Vagina (tissue), 2 donors: Measurements from ENCODE around the gene EML4. TPM values are rescaled to one million over a fixed set of nuclear protein-coding genes. Genes with fewer than 3 reads are reported as not detected.

Experiments
- DNase-seq, 2 donors: peaks; one replicate each; pipeline ENCODE4 v3.0.0-alpha.2; 2017; ENCODE audit errors: extremely low spot score in 2 of 2
- H3K27ac ChIP-seq: fragments of 200-600 bp; sonication (generic); one replicate; pipeline ENCODE4 v1.5.1; 2019
- H3K27me3 ChIP-seq: fragments of 200-600 bp; sonication (generic); one replicate; pipeline ENCODE4 v1.5.1; 2019
- H3K36me3 ChIP-seq, 2 donors: fragments of 200-600 bp; sonication (generic); one replicate each; pipeline ENCODE4 v1.5.1; 2017 to 2019
- H3K4me1 ChIP-seq: fragments of 200-600 bp; sonication (generic); one replicate; pipeline ENCODE4 v1.5.1; 2019
- H3K4me3 ChIP-seq, 2 donors: fragments of 200-600 bp; sonication (generic); 1 replicate in 1 of 2; 2 replicates in 1 of 2; pipeline ENCODE4 v1.5.1; 2016 to 2019
- H3K9me3 ChIP-seq: fragments of 200-600 bp; sonication (generic); one replicate; pipeline ENCODE4 v1.5.1; 2019
- POLR2A ChIP-seq, 2 donors: fragments of 450-650 bp; IDR thresholded peaks; one replicate each; pipeline ENCODE4 v1.6.1; 2017; ENCODE audit warnings: antibody characterized with exemption in 2 of 2, mild to moderate bottlenecking in 2 of 2, moderate library complexity in 2 of 2
- POLR2AphosphoS5 ChIP-seq, 2 donors: sonication (generic); formaldehyde crosslinking; IDR thresholded peaks; one replicate each; pipeline ENCODE4 v1.9.0; 2017; ENCODE audit warnings: antibody characterized with exemption in 2 of 2, mild to moderate bottlenecking in 2 of 2, low read depth in 1 of 2; ENCODE audit not compliant: insufficient read depth in 1 of 2
- intact Hi-C: fragments of 100-400 bp; cut with DNase I; formaldehyde crosslinking; loops from one replicate; pipeline ENCODE4 v1.15.1; 2023
- total RNA-seq: library from RNA; depleted of rRNA; stranded (reverse); fragments of >200 nt; gene quantifications from one replicate; pipeline ENCODE4 v1.2.3, GENCODE V29; 2016
- TF ChIP-seq, protein P1 (sequence below), 3 experiments: fragments of 450-650 bp in 2 of 3; fragments of 200-600 bp in 1 of 3; sonication (generic) in 1 of 3; IDR thresholded peaks; one replicate each; pipeline ENCODE4 v1.5.1; 2017 to 2019; ENCODE audit warnings: antibody characterized with exemption in 3 of 3, mild to moderate bottlenecking in 2 of 3, moderate library complexity in 2 of 3

The EML4 gene
- total RNA-seq, 1 donor from 2014 or later, result 26.0 TPM

DNA sequence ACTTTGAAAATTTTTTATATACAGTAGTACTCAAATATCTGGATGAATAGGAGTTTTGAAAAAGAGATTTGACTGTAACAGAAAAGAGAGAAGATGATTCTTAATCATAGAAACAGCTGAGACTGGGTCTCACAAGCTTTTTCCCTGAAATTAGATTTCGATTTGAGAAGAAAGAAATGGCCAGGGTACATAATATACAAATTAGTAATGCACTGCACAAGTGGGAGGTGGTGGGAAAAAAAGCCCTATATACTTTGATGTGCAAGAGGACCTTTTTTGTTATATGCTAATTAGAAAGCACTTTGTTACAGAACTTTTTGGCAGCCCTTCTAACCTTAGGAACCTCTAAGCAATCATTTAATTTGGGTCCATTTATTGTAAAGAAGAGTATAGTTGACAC lies 62.9 kb downstream of the EML4 start:
- no peaks in the 10 kb centered on the region for H3K4me1 ChIP-seq
- intact Hi-C loops, result no loop called here
- H3K27me3 ChIP-seq, result no peaks in the 10 kb centered on the region
- H3K4me3 ChIP-seq, result no peak overlapping the region
- H3K9me3 ChIP-seq, result no peaks in the 10 kb centered on the region
- DNase-seq, result no peak
- H3K36me3 ChIP-seq, result no peaks in the 10 kb centered on the region
- no peak for TF ChIP-seq POLR2A (IDR thresholded peaks at IDR 0.05)
- TF ChIP-seq POLR2AphosphoS5 (IDR thresholded peaks at IDR 0.05; ENCODE audit: insufficient read depth in 1 of 2, low read depth in 1 of 2), result no peak
- TF ChIP-seq, protein P1, sequence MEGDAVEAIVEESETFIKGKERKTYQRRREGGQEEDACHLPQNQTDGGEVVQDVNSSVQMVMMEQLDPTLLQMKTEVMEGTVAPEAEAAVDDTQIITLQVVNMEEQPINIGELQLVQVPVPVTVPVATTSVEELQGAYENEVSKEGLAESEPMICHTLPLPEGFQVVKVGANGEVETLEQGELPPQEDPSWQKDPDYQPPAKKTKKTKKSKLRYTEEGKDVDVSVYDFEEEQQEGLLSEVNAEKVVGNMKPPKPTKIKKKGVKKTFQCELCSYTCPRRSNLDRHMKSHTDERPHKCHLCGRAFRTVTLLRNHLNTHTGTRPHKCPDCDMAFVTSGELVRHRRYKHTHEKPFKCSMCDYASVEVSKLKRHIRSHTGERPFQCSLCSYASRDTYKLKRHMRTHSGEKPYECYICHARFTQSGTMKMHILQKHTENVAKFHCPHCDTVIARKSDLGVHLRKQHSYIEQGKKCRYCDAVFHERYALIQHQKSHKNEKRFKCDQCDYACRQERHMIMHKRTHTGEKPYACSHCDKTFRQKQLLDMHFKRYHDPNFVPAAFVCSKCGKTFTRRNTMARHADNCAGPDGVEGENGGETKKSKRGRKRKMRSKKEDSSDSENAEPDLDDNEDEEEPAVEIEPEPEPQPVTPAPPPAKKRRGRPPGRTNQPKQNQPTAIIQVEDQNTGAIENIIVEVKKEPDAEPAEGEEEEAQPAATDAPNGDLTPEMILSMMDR (IDR thresholded peaks at IDR 0.05), result no peak
- no peak overlapping the region for H3K27ac ChIP-seq

DNA sequence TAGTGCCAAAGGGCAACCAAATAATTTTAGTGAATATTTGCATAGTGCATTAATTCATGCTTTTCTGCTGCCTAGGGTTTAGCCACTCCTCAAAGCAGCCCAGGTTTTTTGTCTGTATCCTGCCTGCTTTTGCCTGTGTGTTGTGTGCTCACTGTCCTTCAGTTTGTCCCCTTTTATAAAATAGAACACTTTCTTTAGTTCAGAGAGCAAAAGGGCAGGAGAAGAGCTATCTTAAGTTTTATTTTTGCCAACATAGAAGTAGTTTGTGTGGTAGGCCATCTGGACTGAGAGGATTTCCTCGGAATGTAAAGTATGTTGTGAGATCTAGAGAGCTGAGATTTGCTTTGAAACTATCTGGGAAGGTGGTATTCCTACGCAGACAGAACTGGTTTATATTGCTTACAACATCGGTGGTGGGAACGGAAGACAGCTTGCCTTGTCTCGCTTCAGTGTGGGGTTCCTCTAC lies 64.9 kb downstream of the EML4 start:
- no peak for DNase-seq
- Histone ChIP-seq H3K36me3 (no peaks in the 10 kb centered on the region), H3K4me3 (no peak overlapping the region), H3K27me3 (no peaks in the 10 kb centered on the region), H3K9me3 (no peaks in the 10 kb centered on the region), H3K27ac (no peak overlapping the region), H3K4me1 (peaks cover 8% of the 10 kb centered on the region)
- intact Hi-C loops, result no loop called here
- no peak for TF ChIP-seq POLR2A (IDR thresholded peaks at IDR 0.05)
- TF ChIP-seq POLR2AphosphoS5 (IDR thresholded peaks at IDR 0.05; ENCODE audit: insufficient read depth in 1 of 2, low read depth in 1 of 2), result no peak
- TF ChIP-seq, protein P1 (IDR thresholded peaks at IDR 0.05), result no peak

DNA sequence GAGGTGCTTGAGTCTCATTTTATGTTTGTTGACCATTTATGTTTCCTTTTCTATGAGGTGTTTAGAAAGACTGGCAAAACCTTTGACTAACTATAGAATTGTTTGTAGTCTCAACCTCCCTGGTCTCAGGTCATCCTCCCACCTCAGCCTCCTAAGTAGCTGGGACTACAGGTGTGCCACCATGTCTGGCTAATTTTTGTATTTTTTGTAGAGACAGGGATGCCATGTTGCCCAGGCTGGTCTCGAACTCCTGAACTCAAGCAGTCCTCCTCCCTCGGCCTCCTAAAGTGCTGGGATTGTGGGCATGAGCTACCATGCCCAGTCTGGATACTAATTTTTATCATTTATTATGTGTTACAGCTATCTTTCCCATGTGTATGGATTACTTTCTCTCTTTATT lies 67.8 kb downstream of the EML4 start:
- Histone ChIP-seq H3K9me3 (no peaks in the 10 kb centered on the region), H3K27me3 (no peaks in the 10 kb centered on the region), H3K4me3 (no peak overlapping the region), H3K27ac (no peak overlapping the region), H3K4me1 (peaks cover 8% of the 10 kb centered on the region), H3K36me3 (no peaks in the 10 kb centered on the region)
- intact Hi-C loops, result loop anchor here (5.0 kb wide), 1 partner anchor 140 kb away; no protein-coding TSS in a partner anchor
- TF ChIP-seq, protein P1 (IDR thresholded peaks at IDR 0.05), result no peak
- TF ChIP-seq POLR2A (IDR thresholded peaks at IDR 0.05) (no peak), POLR2AphosphoS5 (IDR thresholded peaks at IDR 0.05; ENCODE audit: insufficient read depth in 1 of 2, low read depth in 1 of 2) (no peak)
- DNase-seq, result no peak

DNA sequence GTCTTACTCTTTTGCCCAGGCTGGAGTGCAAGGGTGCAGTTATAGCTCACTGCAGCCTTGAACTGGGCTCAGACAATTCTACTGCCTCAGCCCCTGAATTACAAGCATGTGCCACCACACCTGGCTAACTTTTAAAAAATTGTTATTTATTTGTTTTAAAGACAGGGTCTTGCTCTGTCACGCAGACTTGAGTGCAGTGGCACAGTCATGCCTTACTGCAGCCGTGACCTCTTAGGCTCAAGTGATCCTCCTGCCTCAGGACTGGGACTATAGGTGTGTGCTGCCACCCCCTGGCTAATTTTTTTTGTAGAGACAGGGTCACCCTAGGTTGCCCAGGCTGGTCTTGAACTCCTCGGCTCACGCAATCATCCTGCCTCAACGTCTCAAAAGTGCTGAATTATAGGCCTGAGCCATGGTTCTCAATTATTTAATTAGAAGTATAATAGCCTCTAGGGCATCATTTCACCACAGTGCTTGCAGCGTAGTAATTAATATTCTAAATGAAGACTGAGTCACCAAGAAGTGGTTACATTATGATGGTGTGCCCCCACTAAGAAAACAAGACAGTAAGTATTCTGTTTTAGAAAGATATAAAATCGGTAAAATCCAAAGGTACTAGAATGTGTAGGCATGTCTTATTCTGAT lies 69.6 kb downstream of the EML4 start:
- Histone ChIP-seq H3K27me3 (no peaks in the 10 kb centered on the region), H3K4me1 (peaks cover 8% of the 10 kb centered on the region), H3K9me3 (no peaks in the 10 kb centered on the region), H3K27ac (no peak overlapping the region), H3K36me3 (no peaks in the 10 kb centered on the region), H3K4me3 (no peak overlapping the region)
- intact Hi-C loops, result loop anchor here (5.0 kb wide), 1 partner anchor 141 kb away; no protein-coding TSS in a partner anchor
- TF ChIP-seq, protein P1 (IDR thresholded peaks at IDR 0.05), result peak in 2 of 3 experiments; percentile 44 to 48
- no peak for TF ChIP-seq POLR2A (IDR thresholded peaks at IDR 0.05)
- no peak for DNase-seq

DNA sequence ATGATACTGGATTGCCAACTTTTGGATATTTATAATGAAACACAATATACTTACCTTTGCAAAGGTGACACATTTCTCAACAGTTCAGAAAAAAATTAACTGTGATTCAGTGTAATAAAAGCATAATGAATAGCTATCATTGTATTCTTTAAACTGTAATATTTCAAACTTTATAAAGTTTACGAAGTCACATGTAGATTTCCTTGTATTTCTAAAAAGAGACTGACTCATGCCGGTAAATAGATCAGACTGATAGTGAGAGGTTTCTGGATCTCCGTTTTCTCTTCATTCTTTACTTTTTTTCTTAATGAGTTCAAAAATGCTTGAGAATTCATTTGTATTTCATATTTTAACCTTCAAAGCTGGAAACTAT lies 70.1 kb downstream of the EML4 start:
- no peak for TF ChIP-seq POLR2AphosphoS5 (IDR thresholded peaks at IDR 0.05; ENCODE audit: insufficient read depth in 1 of 2, low read depth in 1 of 2)
- TF ChIP-seq, protein P1 (IDR thresholded peaks at IDR 0.05), result no peak
- Histone ChIP-seq H3K36me3 (no peaks in the 10 kb centered on the region), H3K27me3 (no peaks in the 10 kb centered on the region), H3K4me1 (peaks cover 8% of the 10 kb centered on the region), H3K4me3 (no peak overlapping the region), H3K27ac (no peak overlapping the region), H3K9me3 (no peaks in the 10 kb centered on the region)
- no peak for DNase-seq
- intact Hi-C loops, result loop anchor here (5.0 kb wide), 1 partner anchor 142 kb away; no protein-coding TSS in a partner anchor
